Adrenal gland (tissue), 12 donors: ENCODE measurements around the gene PCARE. TPM values are rescaled to one million over a fixed set of nuclear protein-coding genes. Genes with fewer than 3 reads are reported as not detected.
"Not testable (repeated sequence)": the region's sequence is repeated elsewhere in the genome, so short reads cannot be mapped to it uniquely, and the experiment has no call there.

ENCODE experiments used
- DNase-seq, 7 donors: peaks; one replicate each; pipeline ENCODE4 v3.0.0-alpha.2; 2019 to 2020
- H3K27ac ChIP-seq, 5 donors: fragments of 200-600 bp; sonication (generic) in 4 of 5; 1 replicate in 3 of 5; 2 replicates in 2 of 5; pipeline versions ENCODE4 v1.5.1 to v1.8.0; 2016 to 2020; ENCODE audit warnings: mild to moderate bottlenecking in 1 of 5
- H3K27me3 ChIP-seq: fragments of 200-600 bp; 2 replicates; pipeline ENCODE4 v1.8.0; 2021
- H3K36me3 ChIP-seq, 2 donors: fragments of 200-600 bp; replicated peaks in 1 of 2; 1 replicate in 1 of 2; 2 replicates in 1 of 2; pipeline versions ENCODE4 v1.5.1 to v1.8.0; 2018 to 2022
- H3K4me1 ChIP-seq, 2 donors: fragments of 200-600 bp; replicated peaks in 1 of 2; 1 replicate in 1 of 2; 2 replicates in 1 of 2; pipeline versions ENCODE4 v1.5.1 to v1.8.0; 2018 to 2021
- H3K4me3 ChIP-seq, 4 donors: fragments of 200-600 bp; sonication (generic) in 3 of 4; one replicate each; pipeline ENCODE4 v1.5.1; 2016 to 2018
- H3K9me3 ChIP-seq, 3 donors: fragments of 200-600 bp; sonication (generic) in 1 of 3; replicated peaks in 1 of 3; 1 replicate in 2 of 3; 2 replicates in 1 of 3; pipeline versions ENCODE4 v1.5.1 to v1.8.0; 2016 to 2021
- POLR2A ChIP-seq, 2 donors: fragments of 450-650 bp; IDR thresholded peaks; one replicate each; pipeline ENCODE4 v1.6.1; 2017; ENCODE audit warnings: antibody characterized with exemption in 2 of 2, mild to moderate bottlenecking in 2 of 2, moderate library complexity in 1 of 2
- WGBS, 4 donors: extraction: QIAGEN DNeasy Blood & Tissue Kit in 2 of 4; methylation state at CpG; one replicate each; pipeline versions ENCODE4 v1.1.5 to v1.1.7; 2013 to 2017; 5-methylcytosine and 5-hydroxymethylcytosine counted together
- intact Hi-C, 2 donors: fragments of 100-400 bp; cut with DNase I; formaldehyde crosslinking; loops; one replicate each; pipeline versions ENCODE4 v1.14.1 to v1.15.0; 2022 to 2023
- polyA plus RNA-seq, 3 donors: library from polyadenylated mRNA; stranded (reverse); fragments of 200-250 nt in 2 of 3; fragments of 350-450 nt in 1 of 3; fragmentation: Illumina TruSeq in 1 of 3; extraction: RNeasy Lipid Tissue Mini Kit (QIAGEN cat#74804) in 1 of 3; gene quantifications; one replicate each; pipeline ENCODE4 v1.2.3, GENCODE V29; 2013 to 2014
- total RNA-seq, 9 donors: library from RNA; depleted of rRNA in 4 of 9; stranded (reverse); fragments of >200 nt in 4 of 9; fragments of 120-200 nt in 1 of 9; fragmentation: NEBNext Ultra II Directional in 1 of 9; extraction: Animal tissue kit (Norgen Biotek cat#: 25700) in 1 of 9; gene quantifications; one replicate each; pipeline versions ENCODE4 v1.1.0 to v1.2.4, GENCODE V29; 2013 to 2023
- TF ChIP-seq, protein P1 (sequence below), 6 experiments: fragments of 450-650 bp in 4 of 6; fragments of 200-600 bp in 2 of 6; sonication (generic) in 1 of 6; IDR thresholded peaks; 1 replicate in 5 of 6; 2 replicates in 1 of 6; pipeline versions ENCODE4 v1.5.1 to v1.8.0; 2016 to 2021; ENCODE audit warnings: antibody characterized with exemption in 6 of 6, mild to moderate bottlenecking in 2 of 6, moderate library complexity in 1 of 6
- donor health status: healthy with polysubstance abuse.
- donor health status: Bipolar disorder and iron deficiency.
- donor health status: DM: yes; HTN: yes; CAD: no.
- donor health status: DM: no; HTN: no; CAD: no.
- donor health status: DM: no; HTN: no; CAD: no.
- donor health status: DM: yes; HTN: yes; CAD: no.

PCARE gene
- total and polyA plus RNA-seq, 12 donors, result 0.02 to 0.17 (median 0.06) TPM; not detected in 8

GRCh38 chr2:29110916-29111535, 36.7 kb upstream of the PCARE start:
- TF ChIP-seq POLR2A (IDR thresholded peaks at IDR 0.05), result no peak
- TF ChIP-seq, protein P1, sequence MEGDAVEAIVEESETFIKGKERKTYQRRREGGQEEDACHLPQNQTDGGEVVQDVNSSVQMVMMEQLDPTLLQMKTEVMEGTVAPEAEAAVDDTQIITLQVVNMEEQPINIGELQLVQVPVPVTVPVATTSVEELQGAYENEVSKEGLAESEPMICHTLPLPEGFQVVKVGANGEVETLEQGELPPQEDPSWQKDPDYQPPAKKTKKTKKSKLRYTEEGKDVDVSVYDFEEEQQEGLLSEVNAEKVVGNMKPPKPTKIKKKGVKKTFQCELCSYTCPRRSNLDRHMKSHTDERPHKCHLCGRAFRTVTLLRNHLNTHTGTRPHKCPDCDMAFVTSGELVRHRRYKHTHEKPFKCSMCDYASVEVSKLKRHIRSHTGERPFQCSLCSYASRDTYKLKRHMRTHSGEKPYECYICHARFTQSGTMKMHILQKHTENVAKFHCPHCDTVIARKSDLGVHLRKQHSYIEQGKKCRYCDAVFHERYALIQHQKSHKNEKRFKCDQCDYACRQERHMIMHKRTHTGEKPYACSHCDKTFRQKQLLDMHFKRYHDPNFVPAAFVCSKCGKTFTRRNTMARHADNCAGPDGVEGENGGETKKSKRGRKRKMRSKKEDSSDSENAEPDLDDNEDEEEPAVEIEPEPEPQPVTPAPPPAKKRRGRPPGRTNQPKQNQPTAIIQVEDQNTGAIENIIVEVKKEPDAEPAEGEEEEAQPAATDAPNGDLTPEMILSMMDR (IDR thresholded peaks at IDR 0.05), result no peak
- no peak for DNase-seq
- Histone ChIP-seq H3K27ac (no peak overlapping the region), H3K27me3 (no peaks in the 10 kb centered on the region), H3K4me3 (no peak overlapping the region), H3K4me1 (peaks cover 5 to 8% of the 10 kb centered on the region in 2 donors), H3K9me3 (no peaks in the 10 kb centered on the region), H3K36me3 (no peaks in the 10 kb centered on the region)
- WGBS, 4 donors, result 78 to 84% (median 81%) methylated on average over 4 of the region's 4 CpGs
- intact Hi-C loops, result no loop called here

DNA sequence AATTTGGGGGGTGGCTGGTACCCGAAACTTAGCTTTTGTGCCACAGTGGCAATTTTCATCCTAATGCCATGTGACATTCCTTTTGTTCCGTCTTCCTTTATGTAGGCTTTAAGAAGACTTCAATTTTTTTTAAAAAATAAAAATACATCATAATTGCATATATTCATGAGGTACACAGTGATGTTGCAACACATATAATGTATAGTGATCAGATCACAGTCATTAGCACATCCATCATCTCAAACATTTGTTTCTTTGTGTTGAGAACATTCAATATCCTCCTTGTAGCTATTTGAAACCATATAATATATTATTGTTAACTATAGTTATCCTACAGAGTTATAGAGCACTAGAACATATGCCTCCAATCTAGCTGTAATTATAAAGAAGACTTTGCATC, 34.9 kb upstream of the PCARE start:
- intact Hi-C loops, result no loop called here
- H3K27ac ChIP-seq, result no peak overlapping the region
- TF ChIP-seq, protein P1 (IDR thresholded peaks at IDR 0.05), result no peak
- TF ChIP-seq POLR2A (IDR thresholded peaks at IDR 0.05), result no peak
- H3K9me3 ChIP-seq, result no peaks in the 10 kb centered on the region
- 80 to 89% (median 88%) methylated on average over 2 of the region's 2 CpGs for WGBS, 4 donors
- no peak for DNase-seq
- H3K4me1 ChIP-seq, result no peaks in the 10 kb centered on the region
- H3K4me3 ChIP-seq, result no peak overlapping the region
- H3K27me3 ChIP-seq, result no peaks in the 10 kb centered on the region
- H3K36me3 ChIP-seq, result no peaks in the 10 kb centered on the region

- no peaks in the 10 kb centered on the region for H3K9me3 ChIP-seq
- H3K36me3 ChIP-seq, result no peaks in the 10 kb centered on the region
- no peak overlapping the region for H3K27ac ChIP-seq
- no peak overlapping the region for H3K4me3 ChIP-seq
- H3K27me3 ChIP-seq, result no peaks in the 10 kb centered on the region
- no peaks in the 10 kb centered on the region for H3K4me1 ChIP-seq
- intact Hi-C loops, result no loop called here
- peak in 5 of 7 donors; percentile 32 to 69 (median 46) for DNase-seq
- 73 to 90% (median 79%) methylated on average over 8 of the region's 8 CpGs for WGBS, 4 donors
- no peak for TF ChIP-seq POLR2A (IDR thresholded peaks at IDR 0.05)
- TF ChIP-seq, protein P1 (IDR thresholded peaks at IDR 0.05), result no peak
These were observed 33.9 kb upstream of the PCARE start for GRCh38 chr2:29108225-29108624.

- 84 to 94% (median 91%) methylated on average over 3 of the region's 3 CpGs for WGBS, 4 donors
- H3K27me3 ChIP-seq, intact Hi-C loops, H3K4me3 ChIP-seq, H3K9me3 ChIP-seq, H3K27ac ChIP-seq, H3K4me1 ChIP-seq, H3K36me3 ChIP-seq, DNase-seq: not testable (repeated sequence)
These were observed 33.2 kb upstream of the PCARE start for GRCh38 chr2:29107547-29107946.

- no peaks in the 10 kb centered on the region for H3K4me1 ChIP-seq
- H3K27me3 ChIP-seq, result no peaks in the 10 kb centered on the region
- TF ChIP-seq POLR2A (IDR thresholded peaks at IDR 0.05), result no peak
- TF ChIP-seq, protein P1 (IDR thresholded peaks at IDR 0.05), result no peak
- whole genome bisulfite sequencing, 4 donors, result 80 to 91% (median 83%) methylated on average over 2 of the region's 2 CpGs
- intact Hi-C loops, result no loop called here
- H3K36me3 ChIP-seq, result no peaks in the 10 kb centered on the region
- H3K27ac ChIP-seq, result no peak overlapping the region
- DNase-seq, result no peak
- no peak overlapping the region for H3K4me3 ChIP-seq
- no peaks in the 10 kb centered on the region for H3K9me3 ChIP-seq
These were observed 32.7 kb upstream of the PCARE start for GRCh38 chr2:29106980-29107388.
